HCT116 (cell line): ENCODE data around the gene ACOT8. TPM values are rescaled to one million over a fixed set of nuclear protein-coding genes. Genes with fewer than 3 reads are reported as not detected.

Source experiments
- ATAC-seq: fragments of 200-7000 bp; cut with Tn5 transposase; 2 replicates; pipeline ENCODE4 v1.9.1; 2020; ENCODE audit warnings: mild to moderate bottlenecking, moderate library complexity
- BruUV-seq: library from RNA; stranded (reverse); fragments of 400-500 nt; replicated peaks from 2 replicates; lab custom pipeline; 2021; lab: Mats Ljungman, UMichigan
- CTCF ChIA-PET: fragments of 300-600 bp; sonication (Branson Sonifier 250); formaldehyde crosslinking; loops from one replicate; lab custom pipeline; 2021; ENCODE audit warnings: antibody characterized with exemption; lab: Charles Lee
- POLR2A ChIA-PET: fragments of 300-600, 350-600 bp; sonication (Branson Sonifier 250); formaldehyde crosslinking; loops from one replicate; lab custom pipeline; 2021; ENCODE audit warnings: antibody characterized with exemption; lab: Charles Lee
- RAD21 ChIA-PET, 2 experiments: fragments of 300-600 bp; sonication (Branson Sonifier 250); formaldehyde crosslinking; loops; one replicate each; lab custom pipeline; 2023; ENCODE audit warnings: low total read pairs in 2 of 2; ENCODE audit not compliant: uncharacterized antibody in 2 of 2, unreplicated experiment in 2 of 2, low non-redundant PET in 1 of 2; lab: Charles Lee
- DNase-seq: peaks from one replicate; pipeline ENCODE4 v3.0.0-alpha.2; 2010; ENCODE audit warnings: low read depth, low spot score
- H2AFZ ChIP-seq: fragments of 200-600 bp; shearing (Covaris generic), sonication (generic); 2 replicates; pipeline ENCODE4 v1.6.1; 2017; ENCODE audit warnings: low read depth, mixed run types, mixed read lengths, antibody characterized with exemption, low read length; ENCODE audit not compliant: poor library complexity, severe bottlenecking
- H3K27ac ChIP-seq: 2 replicates; pipeline ENCODE4 v1.5.1; 2012; ENCODE audit warnings: low read depth, low read length
- H3K27me3 ChIP-seq: fragments of 200-600 bp; sonication (generic); 2 replicates; pipeline ENCODE4 v1.6.1; 2016; ENCODE audit warnings: mixed run types, low read length, mixed read lengths; ENCODE audit not compliant: insufficient read depth
- H3K36me3 ChIP-seq, 2 experiments: fragments of 200-500 bp in 1 of 2; fragments of 200-600 bp in 1 of 2; sonication (Bioruptor generic) in 1 of 2; sonication (generic) in 1 of 2; 2 replicates each; pipeline versions ENCODE4 v1.5.1 to v1.6.1; 2014 to 2016; ENCODE audit warnings: low read length in 2 of 2, inconsistent platforms in 1 of 2, mixed read lengths in 1 of 2, mixed run types in 1 of 2; ENCODE audit not compliant: insufficient read depth in 2 of 2, control insufficient read depth in 1 of 2
- H3K4me1 ChIP-seq, 2 experiments: fragments of 200-600 bp in 1 of 2; sonication (generic) in 1 of 2; 2 replicates each; pipeline versions ENCODE4 v1.5.1 to v1.6.1; 2012 to 2017; ENCODE audit warnings: low read length in 2 of 2, inconsistent platforms in 1 of 2, mild to moderate bottlenecking in 1 of 2, mixed read lengths in 1 of 2, mixed run types in 1 of 2, moderate library complexity in 1 of 2; ENCODE audit not compliant: insufficient read depth in 2 of 2, control insufficient read depth in 1 of 2
- H3K4me2 ChIP-seq: fragments of 200-600 bp; sonication (generic); 2 replicates; pipeline ENCODE4 v1.6.1; 2017; ENCODE audit warnings: mixed run types, low read length, mixed read lengths
- H3K4me3 ChIP-seq, 2 experiments: fragments of 200-600 bp in 1 of 2; sonication (generic) in 1 of 2; replicated peaks in 1 of 2; 2 replicates each; pipeline ENCODE4 v1.5.1; 2011 to 2016; ENCODE audit warnings: low read length in 2 of 2, control low read depth in 1 of 2, low read depth in 1 of 2, mild to moderate bottlenecking in 1 of 2, mixed read lengths in 1 of 2, mixed run types in 1 of 2
- H3K79me2 ChIP-seq: fragments of 200-600 bp; sonication (generic); 2 replicates; pipeline ENCODE4 v1.6.1; 2017; ENCODE audit warnings: mild to moderate bottlenecking, mixed run types, low read length, moderate library complexity, mixed read lengths; ENCODE audit not compliant: insufficient read depth
- H3K9ac ChIP-seq: fragments of 200-600 bp; sonication (generic); 2 replicates; pipeline ENCODE4 v1.6.1; 2016; ENCODE audit warnings: low read length, mixed read lengths
- H3K9me2 ChIP-seq: fragments of 200-600 bp; sonication (generic), shearing (Covaris generic); 2 replicates; pipeline ENCODE4 v1.6.1; 2017; ENCODE audit warnings: mixed run types, mild to moderate bottlenecking, moderate library complexity; ENCODE audit not compliant: insufficient read depth
- H3K9me3 ChIP-seq, 2 experiments: fragments of 200-500 bp in 1 of 2; fragments of 200-600 bp in 1 of 2; sonication (Bioruptor generic) in 1 of 2; sonication (generic) in 1 of 2; 2 replicates each; pipeline ENCODE4 v1.6.1; 2014 to 2017; ENCODE audit warnings: low read length in 2 of 2, mixed read lengths in 2 of 2, inconsistent platforms in 1 of 2, low read depth in 1 of 2, mild to moderate bottlenecking in 1 of 2, mixed run types in 1 of 2, moderate library complexity in 1 of 2; ENCODE audit not compliant: control insufficient read depth in 1 of 2, insufficient read depth in 1 of 2
- H4K20me1 ChIP-seq: fragments of 200-600 bp; sonication (generic), shearing (Covaris generic); 2 replicates; pipeline ENCODE4 v1.6.1; 2017; ENCODE audit warnings: mixed run types, mild to moderate bottlenecking, moderate library complexity; ENCODE audit not compliant: insufficient read depth
- ATF3 ChIP-seq: IDR thresholded peaks from 2 replicates; pipeline ENCODE4 v1.6.1; 2012
- CBX3 ChIP-seq: IDR thresholded peaks from 2 replicates; pipeline ENCODE4 v1.6.1; 2012; ENCODE audit warnings: low read depth
- EGR1 ChIP-seq: IDR thresholded peaks from 2 replicates; pipeline ENCODE4 v1.6.1; 2012; ENCODE audit warnings: low read depth
- EZH2phosphoT487 ChIP-seq: fragments of 200-600 bp; IDR thresholded peaks from 2 replicates; pipeline ENCODE4 v1.6.1; 2018; ENCODE audit warnings: antibody characterized with exemption, borderline replicate concordance
- MAX ChIP-seq: IDR thresholded peaks from 2 replicates; pipeline ENCODE4 v1.6.1; 2012
- POLR2AphosphoS5 ChIP-seq: IDR thresholded peaks from 2 replicates; pipeline ENCODE4 v1.6.1; 2011; ENCODE audit warnings: mild to moderate bottlenecking, low read depth, low read length, moderate library complexity
- REST ChIP-seq: IDR thresholded peaks from 2 replicates; pipeline ENCODE4 v1.6.1; 2012; ENCODE audit warnings: low read depth
- SIN3A ChIP-seq: IDR thresholded peaks from 2 replicates; pipeline ENCODE4 v1.6.1; 2012; ENCODE audit warnings: low read depth
- SRF ChIP-seq: IDR thresholded peaks from 2 replicates; pipeline ENCODE4 v1.6.1; 2012; ENCODE audit warnings: low read depth
- ZBTB33 ChIP-seq: IDR thresholded peaks from 2 replicates; pipeline ENCODE4 v1.6.1; 2011; ENCODE audit warnings: mild to moderate bottlenecking, low read length, moderate library complexity; ENCODE audit not compliant: insufficient replicate concordance; ENCODE audit errors: extremely low read depth
- ZFX ChIP-seq: fragments of 450-650 bp; IDR thresholded peaks from 2 replicates; pipeline ENCODE4 v1.6.1; 2017
- intact Hi-C: fragments of 100-400 bp; cut with micrococcal nuclease; formaldehyde crosslinking; loops from 2 replicates; pipeline ENCODE4 v1.10.0; 2022
- total RNA-seq: library from RNA; stranded (reverse); gene quantifications from one replicate; pipeline ENCODE4 v1.2.1, GENCODE V29; 2021; ENCODE audit not compliant: unreplicated experiment

The ACOT8 gene
- total RNA-seq, 1 experiment from 2014 or later = 12.2 TPM

- Histone ChIP-seq H3K79me2 (no peaks in the 10 kb centered on the region), H3K27ac (no peak overlapping the region), H3K9ac (no peak overlapping the region), H3K4me1 (no peaks in the 10 kb centered on the region), H4K20me1 (no peaks in the 10 kb centered on the region), H2AFZ (no peak overlapping the region), H3K36me3 (peaks cover 0 to 2% of the 10 kb centered on the region in 2 experiments; a peak in 2 of 4 replicates), H3K4me3 (no peak overlapping the region), H3K9me3 (no peaks in the 10 kb centered on the region), H3K9me2 (no peaks in the 10 kb centered on the region), H3K27me3 (no peaks in the 10 kb centered on the region), H3K4me2 (no peak overlapping the region)
- ChIA-PET POLR2A (no interaction called here), RAD21 (no interaction called here), CTCF (no interaction called here)
- ATAC-seq (peak; percentile 34; the same call in 1 of the 2 replicates), DNase-seq (no peak)
- no TSS peak for BruUV-seq
- no peak for TF ChIP-seq ZFX
- TF ChIP-seq ATF3 = no peak
- TF ChIP-seq POLR2AphosphoS5 = no peak
- TF ChIP-seq SIN3A = no peak
- no peak for TF ChIP-seq ZBTB33
- no peak for TF ChIP-seq REST
- no peak for TF ChIP-seq SRF
- TF ChIP-seq MAX = no peak
- TF ChIP-seq EGR1 = no peak
- no peak for TF ChIP-seq CBX3
- TF ChIP-seq EZH2phosphoT487 = no peak
- intact Hi-C loops = no loop called here
Measured at GRCh38 chr20:45845452-45845851, 11.7 kb downstream of the ACOT8 start.
